GM11168 (cell line): ENCODE measurements around the gene LRFN4.

Experiments used
- in situ Hi-C: fragments of 300-500 bp; cut with MboI; formaldehyde crosslinking; loops from one replicate; pipeline ENCODE4 v1.12.0; 2022; ENCODE audit warnings: low sequenced_read_pairs; ENCODE audit not compliant: unreplicated experiment

The LRFN4 gene

GRCh38 chr11:66868726-66869566 is 12.1 kb downstream of the LRFN4 start:
- in situ Hi-C loops, result no loop called here

- in situ Hi-C loops, result no loop called here
Observed at GRCh38 chr11:66869567-66869870, 12.7 kb downstream of the LRFN4 start.

- in situ Hi-C loops, result no loop called here
Observed at GRCh38 chr11:66870131-66870530, 13.3 kb downstream of the LRFN4 start.

- in situ Hi-C loops, result no loop called here
Observed at GRCh38 chr11:66870616-66871520, 14.0 kb downstream of the LRFN4 start.

GRCh38 chr11:66871521-66871901 is 14.6 kb downstream of the LRFN4 start:
- in situ Hi-C loops, result no loop called here

GRCh38 chr11:66874232-66874631 is 17.4 kb downstream of the LRFN4 start:
- in situ Hi-C loops, result no loop called here

GRCh38 chr11:66875378-66875777 is 18.5 kb downstream of the LRFN4 start:
- in situ Hi-C loops, result no loop called here

GRCh38 chr11:66877588-66878385 is 20.9 kb downstream of the LRFN4 start:
- in situ Hi-C loops, result no loop called here

GRCh38 chr11:66878474-66878873 is 21.6 kb downstream of the LRFN4 start:
- in situ Hi-C loops, result no loop called here

- in situ Hi-C loops, result no loop called here
Observed at GRCh38 chr11:66879000-66879399, 22.1 kb downstream of the LRFN4 start.

GRCh38 chr11:66879583-66879982 is 22.7 kb downstream of the LRFN4 start:
- in situ Hi-C loops, result no loop called here

- in situ Hi-C loops, result no loop called here
Observed at GRCh38 chr11:66879999-66880398, 23.1 kb downstream of the LRFN4 start.

GRCh38 chr11:66880496-66881450 is 23.9 kb downstream of the LRFN4 start:
- in situ Hi-C loops, result no loop called here

- in situ Hi-C loops, result no loop called here
Observed at GRCh38 chr11:66881451-66881835, 24.6 kb downstream of the LRFN4 start.

GRCh38 chr11:66881927-66882452 is 25.1 kb downstream of the LRFN4 start:
- in situ Hi-C loops, result no loop called here

- in situ Hi-C loops, result no loop called here
Observed at GRCh38 chr11:66882561-66883015, 25.7 kb downstream of the LRFN4 start.

- in situ Hi-C loops, result no loop called here
Observed at GRCh38 chr11:66883016-66883965, 26.4 kb downstream of the LRFN4 start.

GRCh38 chr11:66884443-66884842 is 27.6 kb downstream of the LRFN4 start:
- in situ Hi-C loops, result no loop called here
